ENCODE measurements around the gene TCEA3. TPM values are rescaled to one million over a fixed set of nuclear protein-coding genes. Genes with fewer than 3 reads are reported as not detected.
"Not testable (repeated sequence)": the region's sequence is repeated elsewhere in the genome, so short reads cannot be mapped to it uniquely, and the experiment has no call there.

TCEA3 gene
- total and polyA plus RNA-seq, 7 experiments from 2014 or later, result 20.2 to 59.2 (median 49.3) TPM

- peaks cover 0 to 4% (median 0%) of the 10 kb centered on the region in 7 donors for H3K4me1 Mint-ChIP-seq
Measured at GRCh38 chr1:23376890-23377811, 47.4 kb downstream of the TCEA3 start.

GRCh38 chr1:23374079-23374735 lies 50.3 kb downstream of the TCEA3 start:
- H3K27me3 Mint-ChIP-seq; H3K4me1 ChIP-seq (ENCODE audit: control insufficient read depth in 2 of 2, insufficient read depth in 2 of 2, low read length in 2 of 2); H3K27me3 ChIP-seq (ENCODE audit: control insufficient read depth in 2 of 2, insufficient read depth in 2 of 2, low read length in 2 of 2); H3K36me3 ChIP-seq (ENCODE audit: control insufficient read depth in 2 of 3, insufficient read depth in 3 of 3, low read length in 3 of 3); H3K9me3 Mint-ChIP-seq; intact Hi-C loops (cut with micrococcal nuclease); H3K4me3 Mint-ChIP-seq; DNase-seq; H3K4me3 ChIP-seq (ENCODE audit: low read length); H3K27ac ChIP-seq (ENCODE audit: low read depth, low read length); H3K9me3 ChIP-seq (ENCODE audit: control insufficient read depth in 2 of 3, low read length in 3 of 3); H3K36me3 Mint-ChIP-seq; ATAC-seq: not testable (repeated sequence)
- POLR2A ChIA-PET, result interaction anchor here (0.6 kb wide), 1 partner anchor 57 kb away, joined by 3 read pairs; no protein-coding TSS in a partner anchor
- H3K4me1 Mint-ChIP-seq, result peaks cover 9 to 19% (median 14%) of the 10 kb centered on the region in 7 donors
- peak overlapping the region in 1 of 9 donors; percentile 11 for H3K27ac Mint-ChIP-seq
- CTCF ChIA-PET, result interaction anchor here (0.7 kb wide), 1 partner anchor 397 kb away, joined by 3 read pairs; no protein-coding TSS in a partner anchor

More at GRCh38 chr1:23376890-23377811, 47.4 kb downstream of the TCEA3 start:
- Mint-ChIP-seq H3K27me3 (no peaks in the 10 kb centered on the region), H3K36me3 (peaks cover 0 to 10% (median 1%) of the 10 kb centered on the region in 5 donors), H3K4me3 (no peak overlapping the region), H3K9me3 (no peaks in the 10 kb centered on the region), H3K27ac (peak overlapping the region in 3 of 9 donors; percentile 8 to 71 (median 13))
- H3K4me3 ChIP-seq (ENCODE audit: low read length), result no peak overlapping the region
- peak overlapping the region; percentile 2 for H3K27ac ChIP-seq (ENCODE audit: low read depth, low read length)
- ChIA-PET CTCF (no interaction called here), POLR2A (interaction anchor here (0.6 kb wide), 1 partner anchor 113 kb away, joined by 6 read pairs; no protein-coding TSS in a partner anchor)
- H3K36me3 ChIP-seq (ENCODE audit: control insufficient read depth in 2 of 3, insufficient read depth in 3 of 3, low read length in 3 of 3), result peaks cover 0 to 12% (median 0%) of the 10 kb centered on the region in 3 experiments
- no peaks in the 10 kb centered on the region for H3K9me3 ChIP-seq (ENCODE audit: control insufficient read depth in 2 of 3, low read length in 3 of 3)
- intact Hi-C loops (cut with micrococcal nuclease), result no loop called here
- H3K27me3 ChIP-seq (ENCODE audit: control insufficient read depth in 2 of 2, insufficient read depth in 2 of 2, low read length in 2 of 2), result no peaks in the 10 kb centered on the region
- no peaks in the 10 kb centered on the region for H3K4me1 ChIP-seq (ENCODE audit: control insufficient read depth in 2 of 2, insufficient read depth in 2 of 2, low read length in 2 of 2)
- ATAC-seq, result no peak
- no peak for DNase-seq

- H3K27ac Mint-ChIP-seq, result no peak overlapping the region
- no peak for DNase-seq
- peaks cover 0 to 9% (median 0%) of the 10 kb centered on the region in 5 donors for H3K36me3 Mint-ChIP-seq
- peaks cover 3 to 6% of the 10 kb centered on the region in 2 donors for H3K4me1 ChIP-seq (ENCODE audit: control insufficient read depth in 2 of 2, insufficient read depth in 2 of 2, low read length in 2 of 2)
- no peaks in the 10 kb centered on the region for H3K27me3 Mint-ChIP-seq
- no peak overlapping the region for H3K27ac ChIP-seq (ENCODE audit: low read depth, low read length)
- no peak overlapping the region for H3K4me3 Mint-ChIP-seq
- no peaks in the 10 kb centered on the region for H3K9me3 ChIP-seq (ENCODE audit: control insufficient read depth in 2 of 3, low read length in 3 of 3)
- H3K4me3 ChIP-seq (ENCODE audit: low read length), result no peak overlapping the region
- peaks cover 0 to 10% (median 0%) of the 10 kb centered on the region in 3 experiments for H3K36me3 ChIP-seq (ENCODE audit: control insufficient read depth in 2 of 3, insufficient read depth in 3 of 3, low read length in 3 of 3)
- CTCF ChIA-PET, result no interaction called here
- no peak for ATAC-seq
- intact Hi-C loops (cut with micrococcal nuclease), result no loop called here
- H3K27me3 ChIP-seq (ENCODE audit: control insufficient read depth in 2 of 2, insufficient read depth in 2 of 2, low read length in 2 of 2), result no peaks in the 10 kb centered on the region
- POLR2A ChIA-PET, result interaction anchor here (1.1 kb wide), 1 partner anchor 28 kb away, joined by 3 read pairs; the partner anchor contains the start of gene HNRNPR
- no peaks in the 10 kb centered on the region for H3K9me3 Mint-ChIP-seq
- H3K4me1 Mint-ChIP-seq, result peaks cover 16 to 25% (median 21%) of the 10 kb centered on the region in 7 donors
Measured at GRCh38 chr1:23371987-23372880, 52.3 kb downstream of the TCEA3 start.

GRCh38 chr1:23370709-23371584 lies 53.6 kb downstream of the TCEA3 start:
- Histone ChIP-seq H3K4me1 (ENCODE audit: control insufficient read depth in 2 of 2, insufficient read depth in 2 of 2, low read length in 2 of 2) (peaks cover 6 to 8% of the 10 kb centered on the region in 2 donors), H3K9me3 (ENCODE audit: control insufficient read depth in 2 of 3, low read length in 3 of 3) (no peaks in the 10 kb centered on the region), H3K27ac (ENCODE audit: low read depth, low read length) (peak overlapping the region; percentile 16), H3K36me3 (ENCODE audit: control insufficient read depth in 2 of 3, insufficient read depth in 3 of 3, low read length in 3 of 3) (peaks cover 0 to 10% (median 0%) of the 10 kb centered on the region in 3 experiments), H3K4me3 (ENCODE audit: low read length) (no peak overlapping the region), H3K27me3 (ENCODE audit: control insufficient read depth in 2 of 2, insufficient read depth in 2 of 2, low read length in 2 of 2) (no peaks in the 10 kb centered on the region)
- CTCF ChIA-PET, result interaction anchor here (0.6 kb wide), 1 partner anchor 264 kb away, joined by 3 read pairs; no protein-coding TSS in a partner anchor
- H3K36me3 Mint-ChIP-seq, result peaks cover 0 to 21% (median 3%) of the 10 kb centered on the region in 5 donors
- peaks cover 26 to 38% (median 34%) of the 10 kb centered on the region in 7 donors for H3K4me1 Mint-ChIP-seq
- H3K9me3 Mint-ChIP-seq, result peaks cover 0 to 6% (median 0%) of the 10 kb centered on the region in 11 donors
- POLR2A ChIA-PET, result interaction anchor here (1.1 kb wide), 1 partner anchor 27 kb away, joined by 3 read pairs; the partner anchor contains the start of gene HNRNPR
- ATAC-seq, result no peak
- DNase-seq, result no peak
- H3K27me3 Mint-ChIP-seq, result no peaks in the 10 kb centered on the region
- peak overlapping the region in 1 of 10 donors; percentile 97 for H3K4me3 Mint-ChIP-seq
- intact Hi-C loops (cut with micrococcal nuclease), result no loop called here
- H3K27ac Mint-ChIP-seq, result no peak overlapping the region

GRCh38 chr1:23370330-23370708 lies 54.2 kb downstream of the TCEA3 start:
- H3K27ac Mint-ChIP-seq, result peak overlapping the region in 3 of 9 donors; percentile 56 to 99 (median 93)
- H3K27me3 ChIP-seq (ENCODE audit: control insufficient read depth in 2 of 2, insufficient read depth in 2 of 2, low read length in 2 of 2), result no peaks in the 10 kb centered on the region
- DNase-seq (no peak), ATAC-seq (no peak)
- no peak overlapping the region for H3K4me3 ChIP-seq (ENCODE audit: low read length)
- no peaks in the 10 kb centered on the region for H3K27me3 Mint-ChIP-seq
- peaks cover 0 to 10% (median 0%) of the 10 kb centered on the region in 3 experiments for H3K36me3 ChIP-seq (ENCODE audit: control insufficient read depth in 2 of 3, insufficient read depth in 3 of 3, low read length in 3 of 3)
- POLR2A ChIA-PET, result no interaction called here
- peaks cover 0 to 7% (median 0%) of the 10 kb centered on the region in 11 donors for H3K9me3 Mint-ChIP-seq
- peaks cover 27 to 41% (median 36%) of the 10 kb centered on the region in 7 donors for H3K4me1 Mint-ChIP-seq
- intact Hi-C loops (cut with micrococcal nuclease), result no loop called here
- CTCF ChIA-PET, result no interaction called here
- no peaks in the 10 kb centered on the region for H3K9me3 ChIP-seq (ENCODE audit: control insufficient read depth in 2 of 3, low read length in 3 of 3)
- H3K36me3 Mint-ChIP-seq, result peaks cover 0 to 24% (median 5%) of the 10 kb centered on the region in 5 donors
- peak overlapping the region; percentile 87 to 100 (median 97) for H3K4me3 Mint-ChIP-seq
- peak overlapping the region; percentile 16 for H3K27ac ChIP-seq (ENCODE audit: low read depth, low read length)
- H3K4me1 ChIP-seq (ENCODE audit: control insufficient read depth in 2 of 2, insufficient read depth in 2 of 2, low read length in 2 of 2), result peaks cover 6 to 8% of the 10 kb centered on the region in 2 donors
